AG04450 (cell line): Measurements from ENCODE around the gene BICRA. TPM values are rescaled to one million over a fixed set of nuclear protein-coding genes. Genes with fewer than 3 reads are reported as not detected.
"Not testable (repeated sequence)": the region's sequence is repeated elsewhere in the genome, so short reads cannot be mapped to it uniquely, and the experiment has no call there.

Experiments
- CTCF ChIA-PET: fragments of 300-600, 350-600 bp; formaldehyde crosslinking; extraction: SDS; loops from one replicate; lab custom pipeline; 2022; ENCODE audit warnings: antibody characterized with exemption, inconsistent platforms; lab: Charles Lee
- POLR2A ChIA-PET: fragments of 350-600 bp; formaldehyde crosslinking; extraction: SDS; loops from one replicate; lab custom pipeline; 2021; ENCODE audit warnings: antibody characterized with exemption, inconsistent platforms; lab: Yijun Ruan, JAX
- DNase-seq: peaks from one replicate; pipeline ENCODE4 v3.0.0-alpha.2; 2011; ENCODE audit warnings: low read depth, low spot score
- H3K27ac ChIP-seq: one replicate; pipeline ENCODE4 v1.5.1; 2012; ENCODE audit warnings: low read depth, low read length, control low read depth
- H3K27me3 ChIP-seq: one replicate; pipeline ENCODE4 v1.6.0; 2012; ENCODE audit warnings: low read length; ENCODE audit not compliant: control insufficient read depth, insufficient read depth
- H3K4me3 ChIP-seq: 2 replicates; pipeline ENCODE4 v1.5.1; 2011; ENCODE audit warnings: mild to moderate bottlenecking, low read depth, low read length, control low read depth
- H3K9me3 ChIP-seq: 2 replicates; pipeline ENCODE4 v1.5.1; 2012; ENCODE audit warnings: low read length; ENCODE audit not compliant: control insufficient read depth, insufficient read depth
- CTCF ChIP-seq: IDR thresholded peaks from 2 replicates; pipeline ENCODE4 v1.5.1; 2011; ENCODE audit warnings: low read depth, low read length, control low read depth, inconsistent platforms
- polyA plus RNA-seq: library from polyadenylated mRNA; depleted of rRNA; stranded (reverse); fragments of >200 nt; gene quantifications from 2 replicates; pipeline ENCODE4 v1.2.3, GENCODE V29; 2011

Gene BICRA
- polyA plus RNA-seq, 1 experiment = 0.72 TPM

GRCh38 chr19:47628078-47628771 is 19.3 kb downstream of the BICRA start:
- CTCF ChIA-PET = no interaction called here
- Histone ChIP-seq H3K4me3 (no peak overlapping the region), H3K9me3 (no peaks in the 10 kb centered on the region), H3K27ac (no peak overlapping the region), H3K27me3 (no peaks in the 10 kb centered on the region)
- POLR2A ChIA-PET = interaction anchor here (0.6 kb wide), 1 partner anchor 41 kb away, joined by 3 read pairs; no protein-coding TSS in a partner anchor
- TF ChIP-seq CTCF = no peak
- DNase-seq = no peak

- CTCF ChIA-PET = no interaction called here
- Histone ChIP-seq H3K27ac (no peak overlapping the region), H3K27me3 (no peaks in the 10 kb centered on the region), H3K9me3 (no peaks in the 10 kb centered on the region), H3K4me3 (no peak overlapping the region)
- POLR2A ChIA-PET = no interaction called here
- no peak for TF ChIP-seq CTCF
- no peak for DNase-seq
Observed at GRCh38 chr19:47630594-47630993, 21.7 kb downstream of the BICRA start.

GRCh38 chr19:47631681-47632446 is 22.9 kb downstream of the BICRA start:
- ChIA-PET POLR2A (no interaction called here), CTCF (no interaction called here)
- no peaks in the 10 kb centered on the region for H3K9me3 ChIP-seq
- no peak overlapping the region for H3K27ac ChIP-seq
- no peak overlapping the region for H3K4me3 ChIP-seq
- no peak for DNase-seq
- TF ChIP-seq CTCF = no peak
- no peaks in the 10 kb centered on the region for H3K27me3 ChIP-seq

GRCh38 chr19:47633517-47633916 is 24.6 kb downstream of the BICRA start:
- ChIA-PET CTCF (interaction anchor here (0.7 kb wide), 1 partner anchor 23 kb away, joined by 5 read pairs; no protein-coding TSS in a partner anchor), POLR2A (interaction anchor here (0.7 kb wide), 1 partner anchor 30 kb away, joined by 12 read pairs; no protein-coding TSS in a partner anchor)
- H3K27ac ChIP-seq = no peak overlapping the region
- no peaks in the 10 kb centered on the region for H3K27me3 ChIP-seq
- no peak for DNase-seq
- H3K4me3 ChIP-seq = no peak overlapping the region
- H3K9me3 ChIP-seq = no peaks in the 10 kb centered on the region
- TF ChIP-seq CTCF = no peak

GRCh38 chr19:47633996-47634395 is 25.1 kb downstream of the BICRA start:
- no peak for DNase-seq
- POLR2A ChIA-PET = no interaction called here
- CTCF ChIA-PET = interaction anchor here (0.6 to 0.7 kb wide), 2 partner anchors 18 to 23 kb away, joined by 3 to 5 read pairs; no protein-coding TSS in a partner anchor
- H3K4me3 ChIP-seq = no peak overlapping the region
- no peaks in the 10 kb centered on the region for H3K9me3 ChIP-seq
- no peak for TF ChIP-seq CTCF
- H3K27me3 ChIP-seq = no peaks in the 10 kb centered on the region
- H3K27ac ChIP-seq = no peak overlapping the region

GRCh38 chr19:47635152-47635754 is 26.3 kb downstream of the BICRA start:
- DNase-seq, H3K27me3 ChIP-seq, H3K27ac ChIP-seq, H3K4me3 ChIP-seq, H3K9me3 ChIP-seq: not testable (repeated sequence)
- ChIA-PET CTCF (interaction anchor here (0.8 to 1.3 kb wide), 2 partner anchors 119 to 199 kb away, joined by 4 read pairs; no protein-coding TSS in a partner anchor), POLR2A (interaction anchor here (0.6 to 0.7 kb wide), 2 partner anchors 17 to 73 kb away, joined by 3 to 5 read pairs; no protein-coding TSS in a partner anchor)
